Measurements from ENCODE around the gene ZNF581.

Gene ZNF581

GRCh38 chr19:55693336-55693974, 50.0 kb downstream of the ZNF581 start:
- DNase-seq (ENCODE audit: low read depth in 2 of 2) = no peak

- DNase-seq (ENCODE audit: low read depth in 2 of 2) = no peak
These were observed 50.8 kb downstream of the ZNF581 start for GRCh38 chr19:55694241-55694655.

GRCh38 chr19:55694656-55695491, 51.4 kb downstream of the ZNF581 start:
- no peak for DNase-seq (ENCODE audit: low read depth in 2 of 2)

Data from stimulated activated CD4-positive, alpha-beta T cell treated with anti-CD3 and anti-CD28 coated beads, Interleukin-4, amount 100 ng/mL, for 48 hours (primary cell).